ENCODE measurements around the gene SPPL3.

SPPL3 gene

DNA sequence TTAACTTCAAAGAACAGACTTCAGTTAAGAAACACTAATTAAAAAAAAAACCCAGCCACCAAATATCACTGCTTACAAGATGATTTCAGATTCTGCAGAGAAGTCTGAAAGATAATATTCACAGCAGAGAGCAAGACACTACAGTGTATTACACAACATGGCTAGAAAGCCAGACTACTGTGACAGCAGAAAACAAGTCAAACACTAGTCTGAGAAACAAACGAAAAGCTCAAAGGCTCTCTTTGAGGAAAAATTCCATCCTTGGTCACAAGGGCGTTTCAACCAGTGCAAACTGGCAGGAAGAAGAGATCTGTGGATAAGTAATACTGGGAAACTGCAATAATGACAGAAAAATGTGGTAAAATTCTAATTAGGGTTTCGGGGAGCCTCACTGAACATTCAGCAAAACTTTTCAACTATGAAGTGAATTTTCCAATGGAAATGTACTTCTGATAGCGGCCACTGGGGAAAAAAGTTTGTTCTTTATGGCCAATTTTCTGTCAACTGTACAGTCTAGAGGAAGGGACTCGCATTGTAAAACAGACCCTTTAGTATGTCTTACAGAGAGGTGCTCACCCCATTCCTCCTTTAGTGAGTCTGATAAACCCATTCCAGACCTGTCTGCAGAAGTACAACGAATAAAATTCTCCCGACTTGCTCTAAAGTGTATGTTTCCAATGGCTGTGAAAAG lies 128.2 kb downstream of the SPPL3 start:
- DNase-seq (ENCODE audit: low spot score): no peak

DNA sequence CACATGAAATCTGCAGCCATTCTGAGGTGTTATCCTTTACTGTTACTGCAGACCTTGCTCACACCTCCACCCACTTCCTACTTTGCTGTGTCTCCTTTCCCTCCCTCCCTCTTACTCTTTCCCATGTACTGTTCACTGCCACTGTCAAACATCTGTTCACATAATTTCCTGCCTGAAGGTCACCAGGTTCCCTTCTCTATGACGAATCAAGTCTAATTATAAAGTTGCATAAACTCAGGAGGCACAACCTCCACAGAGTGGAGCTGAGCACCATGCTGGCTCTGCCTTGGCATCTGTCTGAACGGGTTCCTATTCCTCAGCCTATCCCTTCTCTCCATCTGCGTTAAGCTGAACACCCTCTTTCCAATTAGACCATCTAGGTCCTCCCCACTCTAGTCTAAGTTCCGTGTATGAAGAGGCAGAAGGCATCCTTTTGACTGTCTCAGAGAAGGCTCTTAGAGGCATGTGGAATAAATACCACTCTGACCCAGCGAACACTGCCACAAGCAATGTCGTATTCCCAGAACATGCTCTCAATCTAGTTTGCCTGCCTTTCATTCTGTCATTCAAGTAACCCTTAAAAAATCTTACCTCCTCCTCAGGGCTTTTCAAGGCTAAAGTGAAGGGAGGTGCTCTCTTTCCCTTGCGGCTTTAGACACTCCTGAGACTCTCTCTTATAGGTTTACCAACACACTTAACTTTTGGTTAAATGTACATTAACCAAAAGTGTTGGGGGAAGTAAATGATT lies 129.8 kb downstream of the SPPL3 start:
- DNase-seq (ENCODE audit: low spot score): no peak

DNA sequence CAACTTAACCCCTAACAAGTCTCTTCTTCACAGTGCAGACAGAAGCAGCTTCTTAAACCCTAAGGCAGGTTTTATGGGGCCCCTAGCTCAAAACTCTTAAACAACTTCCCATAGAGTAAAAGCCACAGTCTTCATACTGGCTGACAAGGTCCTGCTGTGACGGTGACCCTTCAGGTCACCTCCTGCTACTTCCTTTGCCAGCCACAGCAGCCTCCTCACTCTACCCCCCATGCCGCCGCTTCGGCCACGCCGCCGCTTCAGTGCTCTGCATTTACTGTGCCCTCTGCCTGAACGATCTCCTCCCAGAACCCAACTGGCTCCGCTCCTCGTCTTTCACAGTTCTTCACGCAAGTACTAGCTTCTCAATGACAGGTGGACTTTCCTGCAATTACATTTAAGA lies 133.1 kb downstream of the SPPL3 start:
- DNase-seq (ENCODE audit: low spot score): no peak

DNA sequence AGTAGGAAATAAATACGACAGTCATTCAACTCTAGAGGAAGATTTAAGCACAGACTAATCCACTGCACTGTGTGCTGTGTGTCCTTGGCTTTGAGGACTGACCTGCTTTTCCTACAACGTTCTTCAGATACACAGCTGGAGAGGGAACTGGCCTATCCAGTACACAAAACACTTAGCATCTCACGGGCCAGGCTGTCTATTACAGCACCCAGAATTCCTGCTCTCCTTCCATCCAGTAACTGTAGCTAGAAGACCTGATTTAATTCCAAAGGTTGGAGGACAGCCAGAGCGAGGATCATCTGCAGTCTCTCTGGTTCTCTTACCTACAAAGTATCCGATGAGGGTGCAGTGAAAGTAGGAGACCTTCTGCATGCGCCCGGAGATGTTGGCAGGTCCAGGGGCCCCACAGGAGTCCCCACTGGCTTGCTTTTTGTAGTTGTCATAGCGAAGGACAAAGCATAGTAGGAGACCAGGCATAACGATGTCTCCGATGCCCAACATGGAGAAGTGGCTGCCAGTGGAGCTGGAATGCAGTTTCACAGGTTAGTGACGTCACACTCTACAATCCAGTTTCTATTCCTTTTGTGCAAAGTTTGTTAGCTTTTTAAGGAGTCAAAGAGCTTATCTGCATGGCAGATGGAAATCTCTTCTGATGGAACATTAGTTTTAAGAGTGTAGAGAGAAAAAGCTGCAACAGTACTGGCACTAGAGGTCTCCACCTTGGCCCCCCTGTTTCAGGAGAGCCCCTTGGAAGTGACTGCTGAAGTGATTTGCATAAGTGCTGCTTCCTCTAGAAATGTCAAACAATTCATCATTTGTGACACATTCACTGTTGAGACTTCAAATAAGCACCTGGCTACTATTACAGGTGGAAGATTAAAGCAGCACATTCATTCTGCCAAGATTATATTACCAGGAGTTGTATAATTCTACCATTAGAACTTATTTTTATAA lies 136.8 kb downstream of the SPPL3 start:
- no peak for DNase-seq (ENCODE audit: low spot score)

DNA sequence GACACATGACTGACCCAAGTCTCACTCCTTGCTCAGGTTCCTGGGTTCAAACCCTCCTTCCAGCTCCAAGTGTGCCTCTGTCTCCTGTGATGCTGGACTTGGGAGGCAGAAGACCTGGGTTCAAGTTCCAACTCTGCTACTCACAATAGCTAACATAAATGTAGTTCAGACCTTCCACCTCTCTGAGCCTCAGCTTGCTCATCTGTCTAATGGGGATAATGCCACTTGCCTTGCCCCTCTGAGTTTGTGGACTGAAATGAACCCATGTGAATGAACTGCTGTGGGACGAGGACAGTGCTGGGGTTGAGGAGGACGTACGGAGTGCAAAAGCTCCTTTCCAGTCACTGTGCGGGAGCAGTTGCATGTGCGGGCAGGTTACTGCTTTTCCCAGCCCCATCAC lies 137.6 kb downstream of the SPPL3 start:
- DNase-seq (ENCODE audit: low spot score): no peak

DNA sequence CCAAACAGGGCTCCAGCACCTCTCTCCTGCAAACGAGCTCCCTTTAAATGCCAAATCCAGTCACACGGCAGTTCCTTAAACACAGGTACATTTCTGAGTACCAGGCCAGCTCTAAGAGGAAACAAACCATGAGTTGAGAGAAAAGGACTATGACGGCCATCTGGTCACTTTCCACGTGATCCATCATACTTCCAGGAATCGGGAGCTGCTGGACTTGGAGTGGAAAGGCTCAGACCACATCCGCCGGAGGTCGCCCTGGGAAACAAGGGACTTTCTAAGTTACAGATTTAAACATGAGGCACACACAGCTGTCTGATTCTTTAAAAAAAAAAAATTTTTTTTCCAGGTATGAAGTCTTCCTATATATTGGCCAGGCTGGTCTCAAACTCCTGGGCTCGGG lies 139.3 kb downstream of the SPPL3 start:
- DNase-seq (ENCODE audit: low spot score): no peak

DNA sequence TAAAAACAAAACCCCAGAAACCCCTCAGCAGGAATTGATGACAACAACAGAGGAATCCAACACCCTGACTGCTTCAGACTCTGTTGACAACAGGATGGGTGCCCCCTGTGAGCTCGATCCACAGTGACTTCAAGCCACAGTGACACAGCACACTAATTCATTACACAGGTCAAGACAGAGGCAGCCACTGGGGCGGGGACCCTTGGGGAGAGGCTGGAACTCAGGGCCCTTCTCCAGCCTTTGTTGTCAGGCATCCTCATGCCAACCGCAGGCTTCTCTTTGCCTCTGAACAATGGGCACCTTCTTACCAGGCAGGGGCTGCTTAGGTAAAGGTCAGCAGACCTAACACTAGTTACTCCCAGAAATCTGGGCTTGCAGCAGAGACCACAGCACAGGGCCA lies 140.9 kb downstream of the SPPL3 start:
- DNase-seq (ENCODE audit: low spot score): no peak

DNA sequence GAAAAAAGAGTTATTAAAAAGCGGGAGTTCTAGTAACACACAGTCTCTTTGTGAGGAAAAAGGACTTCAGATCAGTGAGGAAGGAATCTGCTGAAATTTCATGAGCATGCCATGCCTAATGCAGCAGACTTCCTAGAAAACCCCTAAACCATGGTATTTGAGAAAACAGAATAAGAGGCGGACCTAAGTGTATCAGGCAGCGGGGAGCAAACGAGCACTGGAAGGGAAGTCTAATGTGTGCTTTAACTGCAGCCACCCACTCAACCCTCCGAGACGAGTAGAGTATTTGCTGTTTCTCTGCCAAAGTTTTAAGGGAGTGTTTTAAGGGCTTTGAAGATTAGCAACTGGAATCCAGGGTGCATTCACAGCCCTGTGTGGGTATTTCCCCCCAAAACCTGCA lies 142.1 kb downstream of the SPPL3 start:
- DNase-seq (ENCODE audit: low spot score): no peak

DNA sequence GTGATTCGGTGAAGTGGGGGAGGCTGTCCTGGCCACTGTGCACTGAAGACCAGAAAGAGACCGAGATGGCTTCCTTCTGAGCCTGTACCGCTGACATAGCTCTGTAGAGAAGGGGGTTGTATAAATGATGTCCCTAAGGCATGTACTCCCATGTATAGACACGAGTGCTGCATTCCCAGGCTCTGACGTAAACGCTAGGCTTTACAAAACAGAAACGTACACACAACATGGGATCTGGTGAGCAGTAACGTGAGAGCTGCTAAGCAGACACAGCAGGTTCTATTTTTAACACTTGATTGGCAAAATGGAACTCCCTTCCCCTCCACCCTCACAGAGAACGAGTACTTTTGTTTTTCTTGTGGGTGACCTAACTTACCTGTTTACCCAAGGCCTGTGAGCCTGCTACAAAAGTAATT lies 142.6 kb downstream of the SPPL3 start:
- DNase-seq (ENCODE audit: low spot score): no peak

DNA sequence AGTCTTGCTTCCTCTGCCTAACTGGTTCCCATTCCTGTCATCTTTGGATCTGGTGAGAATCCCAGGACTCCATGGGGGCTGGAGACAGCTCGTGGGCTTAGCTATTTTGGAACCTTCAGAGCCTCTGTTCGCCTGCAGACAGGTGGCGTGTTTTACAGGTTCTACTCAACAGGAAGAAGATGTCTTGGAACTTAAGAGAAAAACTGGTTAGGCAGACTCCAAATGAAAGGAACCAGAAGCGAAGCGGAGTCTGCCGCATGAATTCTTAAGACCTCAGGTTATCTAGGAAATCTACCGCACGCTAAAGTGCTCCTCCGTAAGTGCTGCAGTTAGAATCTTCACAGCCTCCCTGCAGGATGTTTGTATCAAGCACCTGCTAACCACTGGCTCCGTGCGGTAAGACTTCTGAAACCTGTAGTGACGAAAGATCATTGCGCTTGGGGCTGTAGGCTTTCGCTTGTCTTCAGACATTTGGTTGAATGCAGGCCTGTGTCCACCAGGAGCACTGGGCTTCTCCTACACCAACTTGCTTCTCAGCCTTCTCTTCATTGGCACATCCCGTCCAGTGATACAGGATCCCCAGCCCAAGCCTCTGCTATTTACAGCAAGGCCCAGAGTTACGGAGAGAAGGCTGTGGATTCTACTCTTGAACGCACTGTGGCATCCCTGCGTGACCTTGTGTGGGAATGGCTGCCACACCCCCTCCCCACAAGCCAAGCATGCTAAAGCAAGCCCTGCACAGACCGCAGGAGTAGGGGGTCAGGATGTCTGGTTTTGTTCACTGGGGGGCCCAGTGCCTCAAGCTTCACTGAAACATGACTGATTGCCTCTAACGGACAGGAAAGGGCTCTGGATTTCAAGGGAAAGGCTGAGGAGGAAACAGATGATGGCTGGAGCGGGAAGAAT lies 143.6 kb downstream of the SPPL3 start:
- no peak for DNase-seq (ENCODE audit: low spot score)

DNA sequence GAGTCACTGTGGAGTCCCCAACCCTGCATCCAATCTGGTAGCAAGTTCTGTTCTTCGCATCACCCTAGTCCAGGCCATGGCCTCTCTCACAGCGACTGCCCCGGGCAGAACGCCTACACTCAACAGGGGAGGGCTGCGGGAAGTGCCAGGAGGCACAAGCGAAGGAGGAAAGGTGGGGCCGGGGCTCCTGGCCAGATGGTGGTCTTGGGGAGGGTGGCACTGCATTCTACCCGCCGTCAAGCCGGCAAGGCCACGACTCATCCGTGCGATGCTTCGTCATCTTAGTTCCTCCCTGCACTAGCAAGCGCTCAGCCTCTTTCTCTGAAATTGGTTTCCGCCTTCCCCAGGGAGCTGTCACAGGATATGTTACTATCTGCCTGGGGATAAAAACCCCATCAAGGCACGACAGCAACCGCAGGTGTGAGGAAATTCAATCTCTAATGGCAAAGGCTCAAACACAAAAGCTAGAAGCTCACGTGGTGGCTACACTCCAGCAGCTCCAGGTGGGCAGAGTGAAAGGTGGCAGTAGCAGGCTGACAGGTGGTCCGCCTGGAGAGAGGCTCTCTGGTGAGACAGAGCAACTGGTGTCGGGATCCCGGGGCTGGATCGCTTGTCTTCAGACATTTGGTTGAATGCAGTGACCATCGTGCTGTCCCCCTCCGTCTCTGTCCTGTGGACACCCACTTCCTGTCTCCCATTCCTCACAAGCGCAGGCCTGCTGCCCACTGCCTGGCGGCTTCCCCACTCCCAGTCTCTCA lies 144.4 kb downstream of the SPPL3 start:
- DNase-seq (ENCODE audit: low spot score): no peak

DNA sequence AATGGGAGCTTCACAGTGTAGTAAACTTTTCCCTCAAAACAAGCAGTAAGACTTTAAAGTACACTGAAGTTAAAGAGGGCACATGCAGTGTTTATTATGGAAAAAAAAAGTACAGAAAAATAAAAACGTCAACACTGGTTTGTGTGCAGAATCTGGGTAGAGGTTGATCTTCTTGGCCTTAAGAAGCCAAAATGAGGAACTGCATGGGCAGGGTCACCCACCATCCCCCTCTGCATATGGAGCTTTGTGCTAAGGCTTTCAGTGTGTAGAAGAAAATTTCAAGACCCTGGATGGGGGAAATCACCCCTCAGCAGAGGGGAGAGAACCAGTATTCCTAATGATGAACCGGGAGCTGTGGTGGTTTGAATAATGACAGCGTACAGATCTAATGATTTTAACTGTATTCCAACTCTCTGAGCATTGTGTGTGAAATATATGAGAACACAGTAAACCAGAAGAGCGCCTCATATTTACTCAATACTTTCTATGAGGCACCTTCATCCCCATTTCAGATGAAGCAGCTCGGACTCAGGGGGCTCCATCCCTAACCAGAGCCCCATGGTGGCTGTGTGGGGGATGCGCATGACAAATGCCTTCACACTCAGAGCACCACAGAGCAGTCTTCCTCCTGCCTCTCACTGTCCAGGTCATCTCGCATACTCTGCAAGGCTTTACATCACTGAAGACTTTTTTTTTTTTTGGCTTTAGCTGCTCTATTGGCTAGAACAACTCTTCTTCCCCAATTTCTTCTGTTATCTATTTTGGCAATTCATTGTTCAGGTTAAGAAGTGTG lies 145.2 kb downstream of the SPPL3 start:
- DNase-seq (ENCODE audit: low spot score): no peak

DNA sequence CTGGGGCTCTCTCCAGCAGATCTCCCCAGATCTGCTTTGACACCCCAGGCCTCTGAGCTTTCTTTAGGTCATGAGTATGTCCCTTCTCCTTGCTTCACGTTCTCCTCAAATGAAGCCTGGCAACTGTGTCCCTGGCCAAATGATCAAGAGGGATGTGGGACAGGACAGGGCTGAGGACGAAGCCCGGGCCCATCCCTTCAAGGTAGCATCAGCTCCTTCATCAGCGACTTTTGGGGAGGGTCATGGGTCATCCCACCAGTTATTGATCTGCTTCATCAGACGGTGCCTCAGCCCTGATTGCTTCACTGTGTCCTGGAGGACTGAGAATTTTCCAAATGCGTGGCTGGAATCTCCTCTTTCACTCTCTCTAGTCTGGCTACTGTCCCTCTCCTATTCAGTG lies 146.2 kb downstream of the SPPL3 start:
- DNase-seq (ENCODE audit: low spot score): no peak

DNA sequence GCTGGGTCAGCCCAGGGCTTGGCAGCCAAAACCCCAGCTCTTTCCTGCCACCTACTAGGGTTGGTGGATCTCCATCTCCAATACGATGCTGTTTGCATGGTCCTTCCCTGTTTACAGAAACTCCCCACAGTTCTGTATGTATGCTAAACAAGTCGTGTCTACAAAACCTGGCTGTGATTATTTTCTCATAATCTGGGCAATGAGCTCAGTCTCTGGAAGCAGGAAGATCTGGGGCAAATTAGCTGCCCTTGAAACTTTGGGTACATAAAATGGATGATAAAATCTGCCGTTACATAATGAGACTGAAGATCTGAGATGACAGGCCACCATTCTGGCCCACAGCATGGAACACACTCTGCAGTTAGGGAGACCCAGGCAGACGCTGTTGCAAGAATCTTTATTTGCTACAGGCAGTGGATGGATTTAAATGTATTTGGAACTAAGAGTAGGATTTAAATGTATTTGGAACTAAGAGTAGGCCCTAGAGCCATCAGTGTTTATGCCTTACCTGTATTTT lies 146.9 kb downstream of the SPPL3 start:
- no peak for DNase-seq (ENCODE audit: low spot score)

DNA sequence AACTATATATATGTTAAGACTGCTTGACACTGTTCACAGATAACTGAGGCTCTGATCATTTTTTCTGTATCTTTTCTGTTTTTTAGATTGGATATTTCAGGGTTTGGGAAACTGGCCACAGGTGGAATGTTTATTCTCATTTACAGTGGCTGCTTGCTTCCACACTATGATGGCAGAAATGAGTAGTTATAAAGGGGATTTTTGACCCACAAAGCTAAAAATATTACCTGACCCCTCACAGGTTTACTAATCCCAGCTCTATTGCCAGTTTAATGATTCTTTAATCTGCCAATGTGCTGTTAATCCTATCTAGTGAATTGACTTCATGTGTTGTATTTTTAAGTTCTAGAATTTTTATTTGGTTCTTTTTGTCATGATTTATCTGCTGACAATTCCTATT lies 148.9 kb downstream of the SPPL3 start:
- no peak for DNase-seq (ENCODE audit: low spot score)

DNA sequence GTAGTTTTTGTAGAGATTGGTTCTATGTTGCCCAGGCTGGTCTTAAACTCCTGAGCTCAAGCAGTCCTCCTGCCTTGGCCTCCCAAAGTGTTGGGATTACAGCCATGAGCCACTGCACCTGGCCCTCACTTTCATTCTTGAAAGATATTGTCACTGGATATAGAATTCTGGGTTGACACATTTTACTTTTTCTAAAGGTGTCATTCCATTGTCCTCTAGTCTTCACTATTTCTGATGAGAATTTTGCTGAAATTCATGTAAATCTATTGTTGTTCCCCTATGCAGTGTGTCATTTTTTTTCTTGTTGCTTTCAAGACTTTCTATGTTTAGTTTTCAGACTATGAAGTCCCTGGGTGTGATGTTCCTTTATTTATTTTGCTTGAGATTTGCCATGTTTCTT lies 149.4 kb downstream of the SPPL3 start:
- no peak for DNase-seq (ENCODE audit: low spot score)

DNA sequence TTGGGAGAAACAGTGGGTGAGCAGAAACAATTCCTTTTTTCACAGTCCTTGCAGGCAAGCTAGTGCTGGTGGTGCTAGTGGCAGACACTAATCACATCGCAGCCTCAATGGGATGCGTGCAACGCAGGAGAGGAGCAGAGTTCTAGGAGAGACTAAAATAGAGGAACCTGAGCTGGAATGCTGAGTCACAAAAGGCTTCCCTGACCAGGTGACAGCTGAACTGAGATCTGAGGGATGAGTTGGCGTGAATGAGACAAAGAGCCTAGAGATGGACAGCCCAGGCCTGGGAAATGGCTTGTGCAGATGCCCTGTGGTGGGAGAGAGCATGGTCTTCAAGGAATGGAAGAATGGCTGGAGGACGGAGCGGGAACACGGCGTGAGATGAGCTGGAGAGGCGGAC lies 152.8 kb downstream of the SPPL3 start:
- no peak for DNase-seq (ENCODE audit: low spot score)

DNA sequence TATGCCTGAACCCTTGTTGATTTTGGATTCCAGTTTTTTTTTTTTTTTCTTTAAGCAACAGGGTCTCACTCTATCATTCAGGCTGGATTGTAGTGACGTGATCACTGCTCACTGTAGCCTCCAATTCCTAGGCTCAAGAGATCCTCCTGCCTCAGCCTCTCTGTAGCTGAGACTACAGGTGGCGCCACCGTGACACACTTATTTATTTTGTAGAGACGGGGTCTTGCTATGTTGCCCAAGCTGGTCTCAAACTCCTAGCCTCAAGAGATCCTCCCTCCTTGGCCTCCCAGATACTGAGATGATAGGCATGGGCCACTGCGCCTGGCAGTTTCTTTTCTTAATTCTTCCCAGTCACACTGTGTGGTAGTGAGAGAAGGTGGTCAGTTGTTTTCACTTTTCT lies 153.4 kb downstream of the SPPL3 start:
- no peak for DNase-seq (ENCODE audit: low spot score)

DNA sequence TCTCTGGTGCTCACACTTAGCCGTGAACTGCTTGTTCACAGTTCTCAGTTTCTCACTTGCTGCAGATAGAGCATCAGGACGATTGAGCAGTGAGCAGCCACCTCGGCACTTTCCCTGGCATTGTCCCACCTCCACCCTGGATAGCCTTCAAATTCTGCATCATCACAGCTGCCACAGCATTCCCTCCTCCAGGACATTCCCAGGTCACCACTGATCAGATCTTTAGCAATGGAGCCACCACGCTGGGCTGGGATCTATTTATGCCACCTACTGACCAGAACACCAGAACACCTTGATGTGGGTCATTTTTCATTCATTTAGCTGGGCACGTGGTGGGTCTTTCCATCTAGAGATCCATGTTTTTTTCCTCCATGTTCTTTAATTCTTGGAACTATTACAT lies 154.9 kb downstream of the SPPL3 start:
- DNase-seq (ENCODE audit: low spot score): no peak

DNA sequence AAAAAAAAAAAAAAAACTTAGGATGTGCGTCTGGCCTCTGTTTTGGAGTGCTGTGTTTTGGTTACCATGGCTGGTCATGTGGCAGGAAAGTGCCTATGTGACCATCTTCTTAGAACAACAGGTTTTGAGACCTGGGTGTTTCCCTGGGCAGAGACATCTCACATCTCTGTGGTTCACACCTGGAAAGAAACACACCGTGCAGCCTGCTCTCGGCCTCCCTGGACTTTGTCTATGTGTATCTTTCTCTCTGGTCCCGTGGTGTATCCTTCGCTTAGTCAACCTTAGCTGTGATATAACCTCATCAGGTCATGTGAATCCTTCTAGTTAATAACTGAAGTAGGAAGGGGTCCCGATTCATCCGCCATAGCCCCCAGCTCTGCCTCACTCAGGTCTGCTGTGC lies 155.9 kb downstream of the SPPL3 start:
- no peak for DNase-seq (ENCODE audit: low spot score)
